HEK293 (cell line): Measurements from ENCODE around the gene NPIPB2.

ENCODE experiments used
- CTCF ChIA-PET: fragments of 350-600 bp; formaldehyde crosslinking; extraction: SDS; loops from one replicate; lab custom pipeline; 2021; ENCODE audit warnings: antibody characterized with exemption; lab: Yijun Ruan, JAX
- POLR2A ChIA-PET: fragments of 300-600 bp; formaldehyde crosslinking; extraction: SDS; loops from one replicate; lab custom pipeline; 2020; ENCODE audit warnings: antibody characterized with exemption, inconsistent platforms; lab: Yijun Ruan, JAX
- H3K27ac ChIP-seq: fragments of 200-500 bp; sonication (Bioruptor generic); 2 replicates; pipeline ENCODE4 v1.5.1; 2014; ENCODE audit warnings: low read depth, low read length, control low read depth, inconsistent platforms; ENCODE audit errors: extremely low read depth
- H3K36me3 ChIP-seq, 2 experiments: fragments of 200-500 bp in 1 of 2; sonication (Bioruptor generic) in 1 of 2; 1 replicate in 1 of 2; 2 replicates in 1 of 2; pipeline ENCODE4 v1.5.1; 2014 to 2017; ENCODE audit warnings: inconsistent platforms in 2 of 2, low read length in 2 of 2; ENCODE audit not compliant: control insufficient read depth in 2 of 2, insufficient read depth in 1 of 2
- H3K4me1 ChIP-seq: fragments of 200-500 bp; sonication (Bioruptor generic); 2 replicates; pipeline ENCODE4 v1.5.1; 2014; ENCODE audit warnings: mild to moderate bottlenecking, low read length, inconsistent platforms; ENCODE audit not compliant: control insufficient read depth, insufficient read depth
- H3K4me3 ChIP-seq: 2 replicates; pipeline ENCODE4 v1.5.1; 2011; ENCODE audit warnings: low read depth, mild to moderate bottlenecking, control low read depth, low read length, moderate library complexity
- H3K9me3 ChIP-seq: fragments of 200-500 bp; sonication (Bioruptor generic); 2 replicates; pipeline ENCODE4 v1.5.1; 2014; ENCODE audit warnings: low read depth, low read length, inconsistent platforms; ENCODE audit not compliant: control insufficient read depth, insufficient read depth
- HOXA7 ChIP-seq: sonication (generic); formaldehyde crosslinking; IDR thresholded peaks from 2 replicates; pipeline ENCODE4 v1.8.1; 2022; ENCODE audit warnings: missing genetic modification reagents, borderline replicate concordance
- HOXC10 ChIP-seq: sonication (generic); formaldehyde crosslinking; IDR thresholded peaks from 2 replicates; pipeline ENCODE4 v1.8.1; 2023; ENCODE audit warnings: mild to moderate bottlenecking, missing genetic modification reagents
- KLF1 ChIP-seq: fragments of 450-650 bp; formaldehyde crosslinking; IDR thresholded peaks from 2 replicates; pipeline ENCODE4 v1.5.1; 2016; ENCODE audit warnings: missing biosample characterization, missing genetic modification characterization
- PATZ1 ChIP-seq: fragments of 450-650 bp; formaldehyde crosslinking; IDR thresholded peaks from 2 replicates; pipeline ENCODE4 v1.5.1; 2016; ENCODE audit warnings: missing biosample characterization, missing genetic modification characterization
- SCRT2 ChIP-seq: fragments of 450-650 bp; formaldehyde crosslinking; IDR thresholded peaks from 2 replicates; pipeline ENCODE4 v1.5.1; 2016; ENCODE audit warnings: missing biosample characterization, missing genetic modification characterization
- ZNF112 ChIP-seq: fragments of 450-650 bp; formaldehyde crosslinking; IDR thresholded peaks from 2 replicates; pipeline ENCODE4 v1.5.0; 2017; ENCODE audit warnings: missing biosample characterization, missing genetic modification characterization
- ZNF146 ChIP-seq: fragments of 450-650 bp; formaldehyde crosslinking; IDR thresholded peaks from 2 replicates; pipeline ENCODE4 v1.5.1; 2016; ENCODE audit warnings: missing biosample characterization, missing genetic modification characterization
- ZNF155 ChIP-seq: fragments of 450-650 bp; formaldehyde crosslinking; IDR thresholded peaks from 2 replicates; pipeline ENCODE4 v1.5.1; 2016; ENCODE audit warnings: missing biosample characterization, missing genetic modification characterization
- ZNF169 ChIP-seq: fragments of 450-650 bp; formaldehyde crosslinking; IDR thresholded peaks from 2 replicates; pipeline ENCODE4 v1.5.1; 2016; ENCODE audit warnings: missing biosample characterization, missing genetic modification characterization
- ZNF202 ChIP-seq: fragments of 450-650 bp; formaldehyde crosslinking; IDR thresholded peaks from 2 replicates; pipeline ENCODE4 v1.5.1; 2016; ENCODE audit warnings: missing biosample characterization, missing genetic modification characterization, borderline replicate concordance
- ZNF221 ChIP-seq: fragments of 450-650 bp; formaldehyde crosslinking; IDR thresholded peaks from 2 replicates; pipeline ENCODE4 v1.5.1; 2017; ENCODE audit warnings: missing biosample characterization, missing genetic modification characterization, borderline replicate concordance
- ZNF248 ChIP-seq: fragments of 450-650 bp; formaldehyde crosslinking; IDR thresholded peaks from 2 replicates; pipeline ENCODE4 v1.5.1; 2017; ENCODE audit warnings: missing biosample characterization, missing genetic modification characterization
- ZNF280C ChIP-seq: fragments of 450-650 bp; formaldehyde crosslinking; IDR thresholded peaks from 2 replicates; pipeline ENCODE4 v1.5.1; 2016; ENCODE audit warnings: missing biosample characterization, missing genetic modification characterization
- ZNF311 ChIP-seq: fragments of 450-650 bp; formaldehyde crosslinking; IDR thresholded peaks from 2 replicates; pipeline ENCODE4 v1.5.1; 2017; ENCODE audit warnings: missing biosample characterization, missing genetic modification characterization, borderline replicate concordance
- ZNF350 ChIP-seq: fragments of 450-650 bp; formaldehyde crosslinking; IDR thresholded peaks from 2 replicates; pipeline ENCODE4 v1.5.0; 2017; ENCODE audit warnings: missing biosample characterization, mild to moderate bottlenecking, missing genetic modification characterization
- ZNF677 ChIP-seq: fragments of 450-650 bp; IDR thresholded peaks from 2 replicates; pipeline ENCODE4 v1.5.0; 2018; ENCODE audit warnings: missing biosample characterization, mild to moderate bottlenecking, missing genetic modification characterization, moderate library complexity
- TF ChIP-seq, protein P1 (sequence below): fragments of 450-650 bp; formaldehyde crosslinking; IDR thresholded peaks from 2 replicates; pipeline ENCODE4 v1.5.1; 2017; ENCODE audit warnings: missing biosample characterization, missing genetic modification characterization

Gene NPIPB2

GRCh38 chr16:11880007-11880406, 61.8 kb downstream of the NPIPB2 start:
- Histone ChIP-seq H3K9me3 (no peaks in the 10 kb centered on the region), H3K4me1 (no peaks in the 10 kb centered on the region), H3K36me3 (peaks cover 62 to 91% of the 10 kb centered on the region in 2 experiments), H3K4me3 (no peak overlapping the region), H3K27ac (no peak overlapping the region)
- POLR2A ChIA-PET, result no interaction called here
- TF ChIP-seq ZNF146, result peak; percentile 65
- no peak for TF ChIP-seq ZNF169 (tag by site-specific recombination)
- CTCF ChIA-PET, result interaction anchor here (0.7 kb wide), 1 partner anchor 112 kb away, joined by 3 read pairs; no protein-coding TSS in a partner anchor

DNA sequence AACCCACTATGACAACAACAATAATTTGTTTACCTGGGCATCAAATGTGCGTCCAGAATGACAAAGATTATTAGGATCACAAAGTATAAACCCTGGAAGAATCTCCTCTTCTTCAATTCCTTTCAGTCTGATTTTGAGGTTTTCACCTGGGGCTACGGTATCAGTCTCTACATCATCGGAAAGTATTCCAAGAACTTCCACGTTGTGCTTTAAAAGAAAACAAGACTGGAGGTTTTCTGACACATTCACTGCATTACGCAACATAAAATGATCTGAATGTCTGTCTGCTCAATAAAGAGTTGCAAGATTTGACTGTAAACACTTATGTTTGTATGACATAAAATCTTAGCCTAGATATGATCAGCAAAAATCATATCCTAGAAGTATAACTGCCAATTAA, 64.5 kb downstream of the NPIPB2 start:
- no peaks in the 10 kb centered on the region for H3K9me3 ChIP-seq
- peaks cover 60 to 91% of the 10 kb centered on the region in 2 experiments for H3K36me3 ChIP-seq
- H3K4me3 ChIP-seq, result no peak overlapping the region
- no peaks in the 10 kb centered on the region; the same call in 1 of the 2 replicates for H3K4me1 ChIP-seq
- POLR2A ChIA-PET, result no interaction called here
- H3K27ac ChIP-seq, result no peak overlapping the region
- CTCF ChIA-PET, result no interaction called here
- no peak for TF ChIP-seq PATZ1
- no peak for TF ChIP-seq ZNF248 (tag by site-specific recombination)
- TF ChIP-seq ZNF677, result no peak
- TF ChIP-seq HOXC10 (CRISPR knock-in tag), result no peak
- TF ChIP-seq, protein P1, sequence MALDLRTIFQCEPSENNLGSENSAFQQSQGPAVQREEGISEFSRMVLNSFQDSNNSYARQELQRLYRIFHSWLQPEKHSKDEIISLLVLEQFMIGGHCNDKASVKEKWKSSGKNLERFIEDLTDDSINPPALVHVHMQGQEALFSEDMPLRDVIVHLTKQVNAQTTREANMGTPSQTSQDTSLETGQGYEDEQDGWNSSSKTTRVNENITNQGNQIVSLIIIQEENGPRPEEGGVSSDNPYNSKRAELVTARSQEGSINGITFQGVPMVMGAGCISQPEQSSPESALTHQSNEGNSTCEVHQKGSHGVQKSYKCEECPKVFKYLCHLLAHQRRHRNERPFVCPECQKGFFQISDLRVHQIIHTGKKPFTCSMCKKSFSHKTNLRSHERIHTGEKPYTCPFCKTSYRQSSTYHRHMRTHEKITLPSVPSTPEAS, result no peak
- TF ChIP-seq ZNF112 (tag by site-specific recombination), result no peak
- no peak for TF ChIP-seq ZNF311 (tag by site-specific recombination)
- no peak for TF ChIP-seq ZNF280C
- no peak for TF ChIP-seq ZNF221
- TF ChIP-seq ZNF202 (tag by site-specific recombination), result no peak
- TF ChIP-seq KLF1 (tag by site-specific recombination), result no peak
- TF ChIP-seq ZNF155 (tag by site-specific recombination), result no peak
- TF ChIP-seq ZNF350 (tag by site-specific recombination), result no peak
- no peak for TF ChIP-seq HOXA7 (CRISPR knock-in tag)
- TF ChIP-seq SCRT2 (tag by site-specific recombination), result no peak
